HG02885 (cell line): ENCODE results near the gene DCTN3.

Experiments
- ATAC-seq: cut with Tn5 transposase; IDR thresholded peaks from one replicate; pipeline ENCODE4 v1.9.1; 2021; ENCODE audit warnings: mild to moderate bottlenecking; ENCODE audit not compliant: unreplicated experiment, poor library complexity

Gene DCTN3

GRCh38 chr9:34591917-34592866, 28.1 kb downstream of the DCTN3 start:
- ATAC-seq: no peak

- peak; percentile 80 for ATAC-seq
Measured at GRCh38 chr9:34591248-34591916, 28.9 kb downstream of the DCTN3 start.

- ATAC-seq: no peak
Measured at GRCh38 chr9:34590381-34591247, 29.7 kb downstream of the DCTN3 start.

GRCh38 chr9:34589636-34590380, 30.5 kb downstream of the DCTN3 start, which contains the start of gene CNTFR:
Gene CNTFR (minus strand): TSS chr9:34589724. CDS start chr9:34568981, 20,743 bp downstream.
- no peak for ATAC-seq

- no peak for ATAC-seq
Measured at GRCh38 chr9:34588671-34589635, 31.3 kb downstream of the DCTN3 start.

GRCh38 chr9:34587271-34587670, 33.0 kb downstream of the DCTN3 start:
- ATAC-seq: no peak

- no peak for ATAC-seq
Measured at GRCh38 chr9:34585946-34586669, 34.2 kb downstream of the DCTN3 start.

GRCh38 chr9:34584970-34585369, 35.3 kb downstream of the DCTN3 start:
- ATAC-seq: no peak

- ATAC-seq: no peak
Measured at GRCh38 chr9:34582787-34583186, 37.5 kb downstream of the DCTN3 start.

- no peak for ATAC-seq
Measured at GRCh38 chr9:34581318-34581717, 39.0 kb downstream of the DCTN3 start.

GRCh38 chr9:34580358-34580757, 39.9 kb downstream of the DCTN3 start:
- ATAC-seq: no peak

- no peak for ATAC-seq
Measured at GRCh38 chr9:34579808-34580163, 40.5 kb downstream of the DCTN3 start.

GRCh38 chr9:34579104-34579807, 41.0 kb downstream of the DCTN3 start:
- no peak for ATAC-seq

GRCh38 chr9:34578241-34579103, 41.8 kb downstream of the DCTN3 start:
- ATAC-seq: no peak

GRCh38 chr9:34577400-34578240, 42.7 kb downstream of the DCTN3 start:
- no peak for ATAC-seq
